Measurements from ENCODE around the gene HMGB3. TPM values are rescaled to one million over a fixed set of nuclear protein-coding genes. Genes with fewer than 3 reads are reported as not detected.

HMGB3 gene
- total and polyA plus RNA-seq, 2 experiments from 2014 or later: 6.5 to 33.3 TPM

- H3K9ac ChIP-seq: no peak overlapping the region
- 7 to 28% methylated on average over 2 of the region's 2 CpGs for WGBS, 2 experiments (ENCODE audit: low coverage in 1 of 2, low lambda C conversion rate in 2 of 2, missing lambda C conversion rate in 2 of 2)
- H3K4me1 ChIP-seq (ENCODE audit: insufficient read depth): no peaks in the 10 kb centered on the region
- H3K9me3 ChIP-seq (ENCODE audit: low read depth): no peaks in the 10 kb centered on the region
- no peaks in the 10 kb centered on the region for H3K27me3 ChIP-seq (replicated peaks; ENCODE audit: insufficient read depth)
- H3F3A ChIP-seq (ENCODE audit: insufficient read depth): no peaks in the 10 kb centered on the region
- no peak overlapping the region for H2AFZ ChIP-seq
- no peak overlapping the region for H3K27ac ChIP-seq
- no peaks in the 10 kb centered on the region for H3K36me3 ChIP-seq (ENCODE audit: low read depth)
- H3K9me2 ChIP-seq (ENCODE audit: insufficient read depth): no peaks in the 10 kb centered on the region
- TF ChIP-seq EZH2phosphoT487 (IDR thresholded peaks at IDR 0.05; ENCODE audit: insufficient read depth, low read depth) (no peak), EZH2 (IDR thresholded peaks at IDR 0.05; ENCODE audit: insufficient read depth, poor library complexity, severe bottlenecking) (no peak)
- no peaks in the 10 kb centered on the region for H3K79me2 ChIP-seq (ENCODE audit: insufficient read depth)
- DNase-seq: no peak
- H3K4me2 ChIP-seq (ENCODE audit: unreplicated experiment): no peak overlapping the region
- H3K4me3 ChIP-seq: no peak overlapping the region
- in situ Hi-C loops (cut with MboI): no loop called here
- no peaks in the 10 kb centered on the region for H4K20me1 ChIP-seq (ENCODE audit: insufficient read depth)
Observed at GRCh38 chrX:151039351-151039750, 56.2 kb downstream of the HMGB3 start.

Small RNA genes within 50 kb of the gene (small RNA-seq; reads per million reads assigned to genes)
- gene RNA5SP525 (ENCODE audit: low read depth, low replicate concordance) (not detected), gene RNU6-383P (ENCODE audit: low read depth, low replicate concordance) (not detected), gene RPL12P50 (ENCODE audit: low read depth, low replicate concordance) (not detected)

Other genes starting within 250 kb of the HMGB3 start
- gene CD99L2, start 84.7 kb upstream of the HMGB3 start, total RNA-seq (2014; rRNA removed; shearing (Covaris generic)): 71.7 and 76.0 TPM in 2 replicates
- 37.8 and 37.9 TPM in 2 replicates for gene CD99L2, start 84.7 kb upstream of the HMGB3 start, polyA plus RNA-seq (2016; fragmentation: Nextera tagmentation; extraction: Ambion mirVana)
- not detected in 2 replicates for gene GPR50, start 193.2 kb downstream of the HMGB3 start, total RNA-seq (2014; rRNA removed; shearing (Covaris generic))
- gene GPR50, start 193.2 kb downstream of the HMGB3 start, polyA plus RNA-seq (2016; fragmentation: Nextera tagmentation; extraction: Ambion mirVana): not detected in 2 replicates

All from GM23248 (cell line).